Measurements from ENCODE around the gene STRBP. TPM values are rescaled to one million over a fixed set of nuclear protein-coding genes. Genes with fewer than 3 reads are reported as not detected.

The STRBP gene
- total RNA-seq, 1 experiment from 2014 or later: 74.0 TPM

GRCh38 chr9:123299558-123300126 is 31.3 kb upstream of the STRBP start:
- Histone ChIP-seq H3T11ph (ENCODE audit: low read length) (no peak overlapping the region), H3K18ac (ENCODE audit: insufficient read length, low read depth, low read length) (no peak overlapping the region), H3K79me2 (ENCODE audit: insufficient read depth, low read length) (no peaks in the 10 kb centered on the region), H2AK5ac (ENCODE audit: insufficient read length, low read length) (no peak overlapping the region), H2BK15ac (ENCODE audit: low read depth, low read length) (no peak overlapping the region), H3K4ac (ENCODE audit: low read depth, low read length) (no peak overlapping the region), H3K56ac (ENCODE audit: insufficient read length, low read depth, low read length) (no peak overlapping the region), H2AFZ (ENCODE audit: low read length) (no peak overlapping the region), H4K20me1 (ENCODE audit: control insufficient read depth, insufficient read depth, insufficient read length) (no peaks in the 10 kb centered on the region), H4K5ac (ENCODE audit: insufficient read length, low read depth, low read length) (no peak overlapping the region), H4K91ac (ENCODE audit: insufficient read length, low read depth, low read length) (no peak overlapping the region), H2BK12ac (ENCODE audit: insufficient read length, low read depth, low read length) (no peak overlapping the region), H2BK120ac (ENCODE audit: low read depth, low read length, poor library complexity, severe bottlenecking) (no peak overlapping the region), H2BK20ac (ENCODE audit: low read depth, low read length, poor library complexity, severe bottlenecking) (no peak overlapping the region), H3K14ac (ENCODE audit: insufficient read depth, low read length) (no peak overlapping the region), H3K4me2 (ENCODE audit: insufficient read depth, insufficient read length, low read length) (no peak overlapping the region), H3K23ac (ENCODE audit: insufficient read length, low read depth, low read length) (no peak overlapping the region), H3K27me3 (ENCODE audit: insufficient read depth, low read length) (no peaks in the 10 kb centered on the region), H3K4me1 (ENCODE audit: insufficient read depth, low read length) (no peaks in the 10 kb centered on the region), H4K8ac (replicated peaks; ENCODE audit: insufficient read length, low read depth, low read length) (no peak overlapping the region), H3K9me3 (ENCODE audit: control insufficient read depth, low read depth, low read length) (no peaks in the 10 kb centered on the region), H3K23me2 (ENCODE audit: insufficient read length, low read depth, low read length, poor library complexity, severe bottlenecking) (no peaks in the 10 kb centered on the region), H2BK5ac (ENCODE audit: insufficient read length, low read length) (no peak overlapping the region), H3K79me1 (ENCODE audit: insufficient read depth, low read depth, low read length, poor library complexity, severe bottlenecking) (no peaks in the 10 kb centered on the region), H3K9ac (ENCODE audit: extremely low read depth, insufficient read length, low read length) (no peak overlapping the region), H3K27ac (ENCODE audit: insufficient read length, low read depth, low read length) (no peak overlapping the region)
- H3K4me3 Mint-ChIP-seq: no peak overlapping the region
- WGBS (ENCODE audit: extremely low coverage, insufficient read length, low lambda C conversion rate): no CpG with 5 or more reads among the region's 10 CpGs
- H3K27ac Mint-ChIP-seq: peak overlapping the region in 1 of 3 experiments; percentile 24; a peak in 2 of 7 replicates
- no peaks in the 10 kb centered on the region for H3K36me3 Mint-ChIP-seq (ENCODE audit: insufficient read depth in 1 of 3, low read depth in 3 of 3)
- no peak for TF ChIP-seq CTCF (conservative IDR thresholded peaks at IDR 0.05)
- DNase-seq: no peak
- H3K9me3 Mint-ChIP-seq: no peaks in the 10 kb centered on the region
- peaks cover 1% of the 10 kb centered on the region for H3K27me3 Mint-ChIP-seq (ENCODE audit: low read depth)
- H3K4me1 Mint-ChIP-seq: peaks cover 14 to 26% of the 10 kb centered on the region in 2 experiments
